Measurements from ENCODE around the gene ADAMTS8. TPM values are rescaled to one million over a fixed set of nuclear protein-coding genes. Genes with fewer than 3 reads are reported as not detected.

The ADAMTS8 gene
- total RNA-seq (not detected in 2 replicates), polyA plus RNA-seq (not detected in 2 replicates), polyA minus RNA-seq (0.06 TPM in 1 of 2 replicates, not detected in the other), Bru-seq, nascent RNA (not detected), BruChase-seq, experiment 1, labeled RNA remaining after a 6-hour chase (not detected), BruChase-seq, experiment 2, labeled RNA remaining after a 2-hour chase (not detected)
- not detected in 2 replicates for polyA plus RNA-seq (2011; cell fraction: cytosol; rRNA removed)
- not detected in 2 replicates for polyA plus RNA-seq (2011; cell fraction: nucleus; rRNA removed)
- polyA plus RNA-seq (2012) = not detected in 2 replicates
- polyA minus RNA-seq (2011; cell fraction: cytosol; rRNA and poly(A)+ RNA removed) = not detected
- polyA minus RNA-seq (2011; cell fraction: nucleus; rRNA and poly(A)+ RNA removed) = not detected in 2 replicates
- long read RNA-seq = 0 reads

- no peak for FAIRE-seq
Measured at GRCh38 chr11:130428316-130429119, at the start of gene ADAMTS8. Gene ADAMTS8 (minus strand): TSS chr11:130428609. CDS start chr11:130428286, 323 bp downstream.

GRCh38 chr11:130477586-130478203 is 49.3 kb upstream of the ADAMTS8 start:
- BruUV-seq (replicated peaks) = no TSS peak
- POLR2A ChIA-PET = no interaction called here
- FAIRE-seq (no peak), DNase-seq (ENCODE audit: low read depth, low spot score) (no peak)
- CTCF ChIA-PET = interaction anchor here (1.3 kb wide), 1 partner anchor 385 kb away, joined by 3 read pairs; no protein-coding TSS in a partner anchor
- H3K27me3 ChIP-seq (ENCODE audit: control insufficient read depth in 2 of 2, insufficient read depth in 2 of 2, low read length in 2 of 2) = peaks cover 13 to 17% of the 10 kb centered on the region in 2 experiments
- no peak for TF ChIP-seq MAX (IDR thresholded peaks at IDR 0.05; ENCODE audit: insufficient read depth, insufficient read length)
- TF ChIP-seq EZH2 (IDR thresholded peaks at IDR 0.05; ENCODE audit: borderline replicate concordance, low read depth, low read length, severe bottlenecking) = no peak
- no peak for TF ChIP-seq MYC (IDR thresholded peaks at IDR 0.05; ENCODE audit: low read depth, low read length)
- TF ChIP-seq CTCF (IDR thresholded peaks at IDR 0.05; ENCODE audit: extremely low read depth in 1 of 2, insufficient read depth in 1 of 2, low read depth in 1 of 2, low read length in 2 of 2) = no peak
- TF ChIP-seq GATA2 (IDR thresholded peaks at IDR 0.05; ENCODE audit: insufficient read depth, insufficient read length, low read depth, low read length) = no peak
- TF ChIP-seq POLR2A (IDR thresholded peaks at IDR 0.05; ENCODE audit: low read depth, low read length) = no peak
- no peak for TF ChIP-seq JUN (IDR thresholded peaks at IDR 0.05; ENCODE audit: borderline replicate concordance, insufficient read depth, insufficient read length, low read depth)
- no peak for TF ChIP-seq FOS (IDR thresholded peaks at IDR 0.05; ENCODE audit: borderline replicate concordance, insufficient read depth, low read length)
- TF ChIP-seq POLR2AphosphoS5 (IDR thresholded peaks at IDR 0.05; ENCODE audit: insufficient read depth, low read depth, low read length) = no peak
- H3K9me3 ChIP-seq (replicated peaks; ENCODE audit: control insufficient read depth, insufficient read depth, low read length) = no peaks in the 10 kb centered on the region
- no peaks in the 10 kb centered on the region for H3K36me3 ChIP-seq (ENCODE audit: control insufficient read depth in 2 of 2, extremely low read depth in 1 of 2, insufficient read depth in 2 of 2, low read length in 2 of 2)
- intact Hi-C loops (cut with micrococcal nuclease) (no loop called here), dilution Hi-C loops (cut with MboI; ENCODE audit: extremely low pct_ligation_motif_present, low sequenced_read_pairs) (no loop called here)
- no peaks in the 10 kb centered on the region for H3K9me1 ChIP-seq (replicated peaks; ENCODE audit: control insufficient read depth, extremely low read depth, insufficient read depth, low read length)
- H3K79me2 ChIP-seq (ENCODE audit: control insufficient read depth, insufficient read depth, low read length) = no peaks in the 10 kb centered on the region
- H3K9ac ChIP-seq (replicated peaks; ENCODE audit: extremely low read depth, insufficient read depth, low read length) = no peak overlapping the region
- no peaks in the 10 kb centered on the region for H4K20me1 ChIP-seq (replicated peaks; ENCODE audit: control insufficient read depth, extremely low read depth, insufficient read depth, low read length)
- H3K4me3 ChIP-seq (replicated peaks in 1 of 3; ENCODE audit: insufficient read depth in 1 of 3, low read depth in 1 of 3, low read length in 3 of 3) = no peak overlapping the region
- H3K27ac ChIP-seq (ENCODE audit: insufficient read depth, low read depth, low read length) = no peak overlapping the region
- H2AFZ ChIP-seq (ENCODE audit: low read depth, low read length) = no peak overlapping the region
- peaks cover 28% of the 10 kb centered on the region for H3K4me1 ChIP-seq (ENCODE audit: control insufficient read depth, extremely low read depth, insufficient read depth, low read length)
- H3K4me2 ChIP-seq (ENCODE audit: insufficient read depth, low read length) = no peak overlapping the region

More at GRCh38 chr11:130428316-130429119, at the start of gene ADAMTS8:
- H3K79me2 ChIP-seq (ENCODE audit: control insufficient read depth, insufficient read depth, low read length) = no peaks in the 10 kb centered on the region
- H3K4me2 ChIP-seq (ENCODE audit: insufficient read depth, low read length) = no peak within 1 kb of the TSS
- H3K9me3 ChIP-seq (replicated peaks; ENCODE audit: control insufficient read depth, insufficient read depth, low read length) = no peaks in the 10 kb centered on the region
- H3K4me1 ChIP-seq (ENCODE audit: control insufficient read depth, extremely low read depth, insufficient read depth, low read length) = no peaks in the 10 kb centered on the region
- H4K20me1 ChIP-seq (replicated peaks; ENCODE audit: control insufficient read depth, extremely low read depth, insufficient read depth, low read length) = no peaks in the 10 kb centered on the region
- H3K27ac ChIP-seq (ENCODE audit: insufficient read depth, low read depth, low read length) = no peak within 1 kb of the TSS
- no peak within 1 kb of the TSS for H3K9ac ChIP-seq (replicated peaks; ENCODE audit: extremely low read depth, insufficient read depth, low read length)
- no TSS peak for BruUV-seq (replicated peaks)
- dilution Hi-C loops (cut with MboI; ENCODE audit: extremely low pct_ligation_motif_present, low sequenced_read_pairs) (loop anchor here (25.0 kb wide), 1 partner anchor 434 kb away; no protein-coding TSS in a partner anchor), intact Hi-C loops (cut with micrococcal nuclease) (no loop called here)
- DNase-seq (ENCODE audit: low read depth, low spot score) = no peak
- TF ChIP-seq EZH2 (IDR thresholded peaks at IDR 0.05; ENCODE audit: borderline replicate concordance, low read depth, low read length, severe bottlenecking) (peak; percentile 68), POLR2AphosphoS5 (IDR thresholded peaks at IDR 0.05; ENCODE audit: insufficient read depth, low read depth, low read length) (no peak)
- H3K9me1 ChIP-seq (replicated peaks; ENCODE audit: control insufficient read depth, extremely low read depth, insufficient read depth, low read length) = no peaks in the 10 kb centered on the region
- peak within 1 kb of the TSS in 1 of 3 experiments; percentile 8 for H3K4me3 ChIP-seq (replicated peaks in 1 of 3; ENCODE audit: insufficient read depth in 1 of 3, low read depth in 1 of 3, low read length in 3 of 3)
- CTCF ChIA-PET = interaction anchor here (1.4 to 12.3 kb wide), 3 partner anchors 216 to 547 kb away, joined by 3 to 464 read pairs (median 13); no protein-coding TSS in a partner anchor
- peaks cover 46 to 48% of the 10 kb centered on the region in 2 experiments for H3K27me3 ChIP-seq (ENCODE audit: control insufficient read depth in 2 of 2, insufficient read depth in 2 of 2, low read length in 2 of 2)
- H2AFZ ChIP-seq (ENCODE audit: low read depth, low read length) = no peak within 1 kb of the TSS
- H3K36me3 ChIP-seq (ENCODE audit: control insufficient read depth in 2 of 2, extremely low read depth in 1 of 2, insufficient read depth in 2 of 2, low read length in 2 of 2) = no peaks in the 10 kb centered on the region
- POLR2A ChIA-PET = no interaction called here

All from endothelial cell of umbilical vein (primary cell).